DOHH2 (cell line): ENCODE measurements around the gene AFDN.

Source experiments
- EZH2phosphoT487 ChIP-seq: fragments of 200-600 bp; sonication (generic); IDR thresholded peaks from 2 replicates; pipeline ENCODE4 v1.6.1; 2017; ENCODE audit warnings: borderline replicate concordance, mild to moderate bottlenecking, antibody characterized with exemption, low read length, moderate library complexity, mixed read lengths
- TF ChIP-seq, protein P1 (sequence below): fragments of 200-600 bp; sonication (generic); IDR thresholded peaks from one replicate; pipeline ENCODE4 v1.5.1; 2014; ENCODE audit warnings: antibody characterized with exemption, mild to moderate bottlenecking, low read depth, low read length; ENCODE audit not compliant: poor library complexity, severe bottlenecking

GRCh38 chr6:167789358-167789757 lies 37.4 kb upstream of the AFDN start:
- TF ChIP-seq, protein P1, sequence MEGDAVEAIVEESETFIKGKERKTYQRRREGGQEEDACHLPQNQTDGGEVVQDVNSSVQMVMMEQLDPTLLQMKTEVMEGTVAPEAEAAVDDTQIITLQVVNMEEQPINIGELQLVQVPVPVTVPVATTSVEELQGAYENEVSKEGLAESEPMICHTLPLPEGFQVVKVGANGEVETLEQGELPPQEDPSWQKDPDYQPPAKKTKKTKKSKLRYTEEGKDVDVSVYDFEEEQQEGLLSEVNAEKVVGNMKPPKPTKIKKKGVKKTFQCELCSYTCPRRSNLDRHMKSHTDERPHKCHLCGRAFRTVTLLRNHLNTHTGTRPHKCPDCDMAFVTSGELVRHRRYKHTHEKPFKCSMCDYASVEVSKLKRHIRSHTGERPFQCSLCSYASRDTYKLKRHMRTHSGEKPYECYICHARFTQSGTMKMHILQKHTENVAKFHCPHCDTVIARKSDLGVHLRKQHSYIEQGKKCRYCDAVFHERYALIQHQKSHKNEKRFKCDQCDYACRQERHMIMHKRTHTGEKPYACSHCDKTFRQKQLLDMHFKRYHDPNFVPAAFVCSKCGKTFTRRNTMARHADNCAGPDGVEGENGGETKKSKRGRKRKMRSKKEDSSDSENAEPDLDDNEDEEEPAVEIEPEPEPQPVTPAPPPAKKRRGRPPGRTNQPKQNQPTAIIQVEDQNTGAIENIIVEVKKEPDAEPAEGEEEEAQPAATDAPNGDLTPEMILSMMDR, result no peak
- TF ChIP-seq EZH2phosphoT487, result no peak
